ENCODE data around the gene KRTAP19-1. TPM values are rescaled to one million over a fixed set of nuclear protein-coding genes. Genes with fewer than 3 reads are reported as not detected.

The KRTAP19-1 gene
- polyA plus RNA-seq, 3 donors from 2014 or later: not detected

DNA sequence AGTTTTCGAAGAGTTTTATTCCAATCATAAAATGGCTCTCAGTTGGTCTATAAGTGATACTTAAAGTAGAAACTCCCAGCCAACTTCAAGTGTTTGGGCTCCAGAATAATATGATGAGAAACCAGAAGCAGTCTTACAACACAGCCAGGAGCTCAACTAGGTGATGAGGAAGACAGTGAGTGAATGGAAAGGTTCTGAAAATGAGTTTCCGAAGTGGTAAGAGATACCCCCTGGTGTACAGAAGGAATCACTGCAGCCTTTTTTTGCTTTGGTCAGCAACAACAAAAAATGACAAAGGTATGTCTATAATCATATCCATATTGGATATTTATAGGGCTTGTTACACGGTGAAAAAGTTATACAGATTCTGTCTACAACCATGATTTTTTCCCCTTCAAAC is 16.5 kb downstream of the KRTAP19-1 start:
- Mint-ChIP-seq H3K36me3 (no peaks in the 10 kb centered on the region), H3K4me1 (no peaks in the 10 kb centered on the region), H3K27me3 (ENCODE audit: low read depth in 3 of 3) (no peaks in the 10 kb centered on the region), H3K9me3 (peaks cover 0 to 23% (median 8%) of the 10 kb centered on the region in 6 donors), H3K4me3 (no peak overlapping the region), H3K27ac (no peak overlapping the region)
- DNase-seq: no peak

GRCh38 chr21:30448514-30448913 is 31.7 kb downstream of the KRTAP19-1 start:
- Mint-ChIP-seq H3K4me3 (no peak overlapping the region), H3K4me1 (no peaks in the 10 kb centered on the region), H3K27ac (no peak overlapping the region), H3K27me3 (ENCODE audit: low read depth in 3 of 3) (no peaks in the 10 kb centered on the region), H3K36me3 (no peaks in the 10 kb centered on the region), H3K9me3 (peaks cover 2 to 29% (median 6%) of the 10 kb centered on the region in 6 donors)
- DNase-seq: no peak

DNA sequence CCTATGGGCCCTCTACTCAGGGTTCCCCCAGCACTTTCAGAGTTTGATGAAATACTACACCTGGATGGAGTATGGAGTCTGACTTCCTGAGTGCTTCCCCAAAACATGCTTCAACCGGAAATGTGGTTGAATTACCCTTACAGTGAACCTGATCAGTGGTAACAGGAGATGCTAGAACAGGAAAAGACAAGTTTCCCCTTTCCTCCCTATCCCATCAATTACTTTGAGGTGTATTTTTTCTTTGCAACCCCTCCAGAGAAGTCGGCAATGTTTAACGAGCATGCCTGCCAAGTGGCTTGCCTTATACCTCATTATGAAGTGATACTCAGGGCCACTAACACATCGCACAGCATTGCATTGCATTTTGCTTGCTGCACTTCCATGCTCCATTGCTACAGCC is 33.1 kb downstream of the KRTAP19-1 start:
- Mint-ChIP-seq H3K9me3 (peaks cover 2 to 33% (median 7%) of the 10 kb centered on the region in 6 donors), H3K4me1 (no peaks in the 10 kb centered on the region), H3K4me3 (no peak overlapping the region), H3K36me3 (no peaks in the 10 kb centered on the region), H3K27me3 (ENCODE audit: low read depth in 3 of 3) (no peaks in the 10 kb centered on the region), H3K27ac (no peak overlapping the region)
- DNase-seq: no peak

DNA sequence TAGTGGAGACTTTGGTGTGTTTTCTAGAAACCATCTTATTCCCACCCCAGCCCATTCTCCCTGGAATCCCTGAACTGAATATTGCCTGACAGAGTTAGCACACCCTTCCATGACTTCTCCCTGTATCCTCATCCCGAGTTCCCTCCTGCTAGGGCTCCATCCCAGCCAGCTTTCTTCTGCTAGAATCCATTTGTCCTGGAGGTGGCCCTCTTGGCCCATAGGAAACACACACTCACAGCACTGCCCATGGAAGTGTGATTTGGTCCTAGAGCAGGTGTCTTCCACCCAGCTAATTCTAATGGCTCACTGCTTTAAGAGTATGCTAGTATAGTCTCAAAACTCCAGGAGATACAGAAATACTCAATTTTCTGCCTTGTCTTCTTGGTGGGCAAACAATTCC is 36.0 kb downstream of the KRTAP19-1 start:
- no peaks in the 10 kb centered on the region for H3K27me3 Mint-ChIP-seq (ENCODE audit: low read depth in 3 of 3)
- no peak for DNase-seq
- H3K27ac Mint-ChIP-seq: no peak overlapping the region
- H3K9me3 Mint-ChIP-seq: peaks cover 12 to 48% (median 13%) of the 10 kb centered on the region in 6 donors
- H3K36me3 Mint-ChIP-seq: no peaks in the 10 kb centered on the region
- no peak overlapping the region for H3K4me3 Mint-ChIP-seq
- no peaks in the 10 kb centered on the region for H3K4me1 Mint-ChIP-seq

DNA sequence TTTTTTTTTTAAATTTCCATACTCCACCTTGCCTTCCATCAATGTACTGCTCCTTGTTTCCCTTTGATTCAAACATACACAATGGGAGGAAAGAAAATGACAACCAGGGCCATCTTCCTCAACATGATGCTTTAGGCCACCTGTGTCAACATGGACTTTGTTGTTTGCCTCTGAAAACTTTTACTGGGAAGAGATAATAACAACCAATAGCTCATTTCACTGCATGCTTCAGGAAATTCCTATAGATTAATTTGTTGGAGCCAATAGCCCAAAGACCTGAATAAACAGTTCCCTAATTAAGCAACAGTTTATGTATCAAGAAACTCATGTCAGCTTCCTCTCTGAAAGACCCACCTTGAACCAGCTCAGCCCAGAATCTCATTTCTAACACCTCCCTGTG is 36.9 kb downstream of the KRTAP19-1 start:
- DNase-seq: no peak
- peaks cover 12 to 54% (median 13%) of the 10 kb centered on the region in 6 donors for H3K9me3 Mint-ChIP-seq
- no peaks in the 10 kb centered on the region for H3K27me3 Mint-ChIP-seq (ENCODE audit: low read depth in 3 of 3)
- H3K4me1 Mint-ChIP-seq: no peaks in the 10 kb centered on the region
- H3K27ac Mint-ChIP-seq: no peak overlapping the region
- H3K4me3 Mint-ChIP-seq: no peak overlapping the region
- no peaks in the 10 kb centered on the region for H3K36me3 Mint-ChIP-seq

GRCh38 chr21:30439975-30440374 is 40.2 kb downstream of the KRTAP19-1 start, which contains the start of gene KRTAP15-1:
TSS of gene KRTAP15-1 (plus strand) at chr21:30440275. CDS start at chr21:30440328, 53 bp downstream.
- Mint-ChIP-seq H3K4me3 (no peak within 1 kb of the TSS), H3K27ac (no peak within 1 kb of the TSS), H3K36me3 (no peaks in the 10 kb centered on the region), H3K4me1 (no peaks in the 10 kb centered on the region), H3K27me3 (ENCODE audit: low read depth in 3 of 3) (peaks cover 0 to 2% (median 0%) of the 10 kb centered on the region in 3 donors), H3K9me3 (peaks cover 10 to 57% (median 16%) of the 10 kb centered on the region in 6 donors)
- no peak for DNase-seq

DNA sequence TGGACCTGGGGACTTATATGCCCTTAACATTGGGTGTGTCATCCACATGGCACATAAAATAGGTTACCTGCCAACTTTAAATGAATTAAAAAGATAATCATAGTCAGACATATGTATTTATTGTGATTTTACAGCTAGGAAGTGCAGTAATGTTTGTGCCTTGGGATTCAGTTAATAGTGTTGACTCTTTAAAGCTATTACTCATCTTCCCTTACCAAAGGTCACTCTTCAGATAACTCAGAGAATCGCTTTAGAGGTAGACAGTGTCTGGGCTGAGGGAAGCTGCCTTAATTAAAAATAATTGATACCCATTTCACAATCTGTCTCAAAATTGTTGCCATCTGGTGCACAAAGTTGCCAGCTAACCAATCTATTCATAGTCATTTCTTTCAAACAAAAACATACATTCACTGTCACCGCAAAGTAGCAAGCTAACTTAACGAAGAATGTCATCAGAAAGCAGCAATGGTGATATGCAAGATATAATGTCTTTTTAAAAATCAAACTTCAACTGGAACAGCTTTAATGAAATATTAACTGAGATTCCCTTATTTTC is 43.1 kb downstream of the KRTAP19-1 start:
- peaks cover 4 to 38% (median 13%) of the 10 kb centered on the region in 6 donors for H3K9me3 Mint-ChIP-seq
- H3K27me3 Mint-ChIP-seq (ENCODE audit: low read depth in 3 of 3): peaks cover 0 to 2% (median 0%) of the 10 kb centered on the region in 3 donors
- H3K36me3 Mint-ChIP-seq: no peaks in the 10 kb centered on the region
- no peak overlapping the region for H3K4me3 Mint-ChIP-seq
- no peaks in the 10 kb centered on the region for H3K4me1 Mint-ChIP-seq
- H3K27ac Mint-ChIP-seq: no peak overlapping the region
- DNase-seq: no peak

- Mint-ChIP-seq H3K27me3 (ENCODE audit: low read depth in 3 of 3) (peaks cover 0 to 3% (median 0%) of the 10 kb centered on the region in 3 donors), H3K4me1 (no peaks in the 10 kb centered on the region), H3K4me3 (no peak overlapping the region), H3K36me3 (no peaks in the 10 kb centered on the region), H3K27ac (no peak overlapping the region), H3K9me3 (peaks cover 0 to 30% (median 7%) of the 10 kb centered on the region in 6 donors)
- DNase-seq: no peak
These were observed 46.0 kb downstream of the KRTAP19-1 start for GRCh38 chr21:30434033-30434631.

GRCh38 chr21:30430170-30430655 is 50.0 kb downstream of the KRTAP19-1 start, which contains the start of gene KRTAP13-4:
TSS of gene KRTAP13-4 (plus strand) at chr21:30430220. CDS start at chr21:30430276, 56 bp downstream.
- peaks cover 0 to 25% (median 9%) of the 10 kb centered on the region in 6 donors for H3K9me3 Mint-ChIP-seq
- DNase-seq: no peak
- H3K4me3 Mint-ChIP-seq: no peak within 1 kb of the TSS
- no peak within 1 kb of the TSS for H3K27ac Mint-ChIP-seq
- H3K36me3 Mint-ChIP-seq: no peaks in the 10 kb centered on the region
- H3K27me3 Mint-ChIP-seq (ENCODE audit: low read depth in 3 of 3): peaks cover 0 to 1% (median 0%) of the 10 kb centered on the region in 3 donors
- no peaks in the 10 kb centered on the region for H3K4me1 Mint-ChIP-seq

Other genes starting within 250 kb of the KRTAP19-1 start
- gene KRTAP24-1, start 197.4 kb downstream of the KRTAP19-1 start, polyA plus RNA-seq: not detected
- gene KRTAP25-1, start 190.9 kb downstream of the KRTAP19-1 start, polyA plus RNA-seq: not detected
- not detected for gene KRTAP26-1, start 160.1 kb downstream of the KRTAP19-1 start, polyA plus RNA-seq
- not detected for gene KRTAP27-1, start 142.7 kb downstream of the KRTAP19-1 start, polyA plus RNA-seq
- gene KRTAP23-1, start 131.8 kb downstream of the KRTAP19-1 start, polyA plus RNA-seq: not detected
- gene KRTAP13-2, start 108.1 kb downstream of the KRTAP19-1 start, polyA plus RNA-seq: not detected
- gene KRTAP13-1, start 84.3 kb downstream of the KRTAP19-1 start, polyA plus RNA-seq: not detected
- not detected for gene KRTAP13-3, start 54.4 kb downstream of the KRTAP19-1 start, polyA plus RNA-seq
- gene KRTAP13-4, start 50.1 kb downstream of the KRTAP19-1 start, polyA plus RNA-seq: not detected
- not detected for gene KRTAP15-1, start 40.1 kb downstream of the KRTAP19-1 start, polyA plus RNA-seq
- not detected for gene KRTAP19-2, start 7.1 kb upstream of the KRTAP19-1 start, polyA plus RNA-seq
- not detected for gene KRTAP19-3, start 11.6 kb upstream of the KRTAP19-1 start, polyA plus RNA-seq
- gene KRTAP19-4, start 16.8 kb upstream of the KRTAP19-1 start, polyA plus RNA-seq: not detected
- not detected for gene KRTAP19-5, start 21.8 kb upstream of the KRTAP19-1 start, polyA plus RNA-seq
- gene KRTAP19-6, start 61.5 kb upstream of the KRTAP19-1 start, polyA plus RNA-seq: not detected
- gene KRTAP19-7, start 80.9 kb upstream of the KRTAP19-1 start, polyA plus RNA-seq: not detected
- not detected for gene KRTAP22-2, start 110.0 kb upstream of the KRTAP19-1 start, polyA plus RNA-seq
- gene KRTAP6-3, start 112.1 kb upstream of the KRTAP19-1 start, polyA plus RNA-seq: not detected
- not detected for gene KRTAP6-2, start 118.5 kb upstream of the KRTAP19-1 start, polyA plus RNA-seq
- gene KRTAP22-1, start 120.7 kb upstream of the KRTAP19-1 start, polyA plus RNA-seq: not detected
- gene KRTAP6-1, start 133.6 kb upstream of the KRTAP19-1 start, polyA plus RNA-seq: not detected
- gene KRTAP20-1, start 136.1 kb upstream of the KRTAP19-1 start, polyA plus RNA-seq: not detected
- not detected for gene KRTAP20-4, start 140.3 kb upstream of the KRTAP19-1 start, polyA plus RNA-seq
- gene KRTAP20-2, start 154.8 kb upstream of the KRTAP19-1 start, polyA plus RNA-seq: not detected
- gene KRTAP20-3, start 162.5 kb upstream of the KRTAP19-1 start, polyA plus RNA-seq: not detected
- gene KRTAP21-3, start 238.4 kb upstream of the KRTAP19-1 start, polyA plus RNA-seq: not detected

Data from immature natural killer cell (primary cell).